Measurements from ENCODE around the gene NPHP1. TPM values are rescaled to one million over a fixed set of nuclear protein-coding genes. Genes with fewer than 3 reads are reported as not detected.
A peak's percentile ranks its signal among the peaks of the same experiment; 100 is the strongest.

Gene NPHP1
- total RNA-seq, 1 experiment from 2014 or later: 2.5 TPM

DNA sequence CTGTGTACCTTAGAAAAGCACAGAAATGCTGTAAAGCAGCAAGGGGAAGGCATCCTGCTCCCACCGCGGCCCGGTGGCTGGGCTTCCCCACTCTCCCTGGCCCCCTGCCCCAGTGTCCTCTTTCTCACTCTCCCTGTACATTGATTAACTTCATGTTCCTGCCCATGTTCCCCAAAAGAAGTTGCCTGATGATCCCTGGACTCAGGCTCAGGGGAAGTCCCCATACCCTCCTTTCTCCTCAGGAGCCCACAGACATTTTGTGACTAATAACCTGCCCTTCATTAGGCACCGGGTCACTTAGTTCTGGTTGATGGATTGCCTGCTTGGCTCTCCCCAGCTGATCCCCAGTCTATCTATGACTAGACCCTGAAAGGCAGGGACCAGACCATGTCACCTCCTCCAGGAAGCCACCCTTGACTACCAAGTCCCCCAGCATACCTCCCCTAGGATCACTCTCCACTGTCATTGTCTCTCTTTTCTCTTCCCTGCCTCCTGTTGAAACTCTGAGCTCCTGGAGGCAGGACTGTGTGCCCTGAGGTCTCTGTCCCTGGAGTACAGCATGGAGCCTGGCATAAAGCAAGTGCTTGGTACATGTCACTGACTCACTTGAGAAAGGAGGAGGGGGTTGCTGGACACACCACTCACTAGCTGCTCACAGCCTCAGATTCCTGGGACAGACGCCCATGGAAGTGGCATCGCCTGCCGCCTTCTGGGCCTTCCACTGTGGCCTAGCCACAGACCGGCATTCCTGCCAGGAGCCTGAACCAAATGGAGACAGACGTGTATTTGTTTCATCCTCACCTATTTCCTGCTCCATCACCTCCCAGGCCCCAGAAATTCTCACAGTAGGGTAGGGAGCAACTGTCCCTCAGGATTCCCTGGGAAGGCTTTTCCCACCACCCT lies 102.7 kb downstream of the NPHP1 start:
- CTCF ChIA-PET: no interaction called here
- Mint-ChIP-seq H3K27ac (peak overlapping the region; percentile 37), H3K27me3 (ENCODE audit: low read depth) (no peaks in the 10 kb centered on the region)

DNA sequence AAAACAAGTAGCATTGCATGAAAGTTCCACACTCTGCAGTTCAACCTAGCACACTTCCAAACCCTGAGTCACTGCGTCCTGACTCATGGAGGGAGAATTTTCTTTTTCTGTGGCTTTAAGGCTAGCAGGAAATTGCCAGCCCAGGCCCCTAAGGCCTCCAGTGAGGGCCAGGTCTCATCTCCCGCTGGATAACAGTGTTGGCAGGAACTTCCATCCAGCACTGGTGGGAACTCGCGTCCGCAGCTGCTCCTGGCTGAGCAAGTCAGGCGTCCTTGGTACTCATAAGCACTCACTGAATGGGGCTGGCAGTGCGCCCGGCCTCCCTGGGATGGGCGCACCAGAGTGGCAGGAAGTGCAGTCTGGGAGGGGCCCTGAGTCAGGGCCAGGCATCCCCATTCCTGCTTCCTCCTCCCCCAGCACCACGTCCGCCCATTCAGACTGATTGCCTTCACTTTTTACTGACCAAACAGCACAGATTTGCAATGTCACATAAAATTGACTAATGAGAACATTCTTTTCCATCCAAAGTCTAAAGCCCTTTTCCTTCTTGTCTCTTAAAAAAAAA lies 103.5 kb downstream of the NPHP1 start:
- Mint-ChIP-seq H3K27ac (no peak overlapping the region), H3K27me3 (ENCODE audit: low read depth) (no peaks in the 10 kb centered on the region), H3K36me3 (no peaks in the 10 kb centered on the region), H3K4me3 (no peak overlapping the region), H3K4me1 (peaks cover 3% of the 10 kb centered on the region), H3K9me3 (peaks cover 6% of the 10 kb centered on the region)
- DNase-seq (ENCODE audit: low spot score): no peak
- peak; percentile 79 for ATAC-seq
- ChIA-PET POLR2A (no interaction called here), CTCF (no interaction called here)
- TF ChIP-seq, protein P1, sequence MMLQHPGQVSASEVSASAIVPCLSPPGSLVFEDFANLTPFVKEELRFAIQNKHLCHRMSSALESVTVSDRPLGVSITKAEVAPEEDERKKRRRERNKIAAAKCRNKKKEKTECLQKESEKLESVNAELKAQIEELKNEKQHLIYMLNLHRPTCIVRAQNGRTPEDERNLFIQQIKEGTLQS (CRISPR knock-in tag; conservative IDR thresholded peaks at IDR 0.05): no peak
- TF ChIP-seq, protein P2, sequence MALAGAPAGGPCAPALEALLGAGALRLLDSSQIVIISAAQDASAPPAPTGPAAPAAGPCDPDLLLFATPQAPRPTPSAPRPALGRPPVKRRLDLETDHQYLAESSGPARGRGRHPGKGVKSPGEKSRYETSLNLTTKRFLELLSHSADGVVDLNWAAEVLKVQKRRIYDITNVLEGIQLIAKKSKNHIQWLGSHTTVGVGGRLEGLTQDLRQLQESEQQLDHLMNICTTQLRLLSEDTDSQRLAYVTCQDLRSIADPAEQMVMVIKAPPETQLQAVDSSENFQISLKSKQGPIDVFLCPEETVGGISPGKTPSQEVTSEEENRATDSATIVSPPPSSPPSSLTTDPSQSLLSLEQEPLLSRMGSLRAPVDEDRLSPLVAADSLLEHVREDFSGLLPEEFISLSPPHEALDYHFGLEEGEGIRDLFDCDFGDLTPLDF (CRISPR knock-in tag; IDR thresholded peaks at IDR 0.05): no peak
- TF ChIP-seq ZNF671 (CRISPR knock-in tag; IDR thresholded peaks at IDR 0.05) (no peak), JAZF1 (CRISPR knock-in tag; IDR thresholded peaks at IDR 0.05) (no peak), SMAD4 (CRISPR knock-in tag; IDR thresholded peaks at IDR 0.05) (no peak), CREM (CRISPR knock-in tag; IDR thresholded peaks at IDR 0.05) (no peak)
- TF ChIP-seq, protein P3, sequence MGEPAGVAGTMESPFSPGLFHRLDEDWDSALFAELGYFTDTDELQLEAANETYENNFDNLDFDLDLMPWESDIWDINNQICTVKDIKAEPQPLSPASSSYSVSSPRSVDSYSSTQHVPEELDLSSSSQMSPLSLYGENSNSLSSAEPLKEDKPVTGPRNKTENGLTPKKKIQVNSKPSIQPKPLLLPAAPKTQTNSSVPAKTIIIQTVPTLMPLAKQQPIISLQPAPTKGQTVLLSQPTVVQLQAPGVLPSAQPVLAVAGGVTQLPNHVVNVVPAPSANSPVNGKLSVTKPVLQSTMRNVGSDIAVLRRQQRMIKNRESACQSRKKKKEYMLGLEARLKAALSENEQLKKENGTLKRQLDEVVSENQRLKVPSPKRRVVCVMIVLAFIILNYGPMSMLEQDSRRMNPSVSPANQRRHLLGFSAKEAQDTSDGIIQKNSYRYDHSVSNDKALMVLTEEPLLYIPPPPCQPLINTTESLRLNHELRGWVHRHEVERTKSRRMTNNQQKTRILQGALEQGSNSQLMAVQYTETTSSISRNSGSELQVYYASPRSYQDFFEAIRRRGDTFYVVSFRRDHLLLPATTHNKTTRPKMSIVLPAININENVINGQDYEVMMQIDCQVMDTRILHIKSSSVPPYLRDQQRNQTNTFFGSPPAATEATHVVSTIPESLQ (CRISPR knock-in tag; IDR thresholded peaks at IDR 0.05): no peak
- TF ChIP-seq, protein P4, sequence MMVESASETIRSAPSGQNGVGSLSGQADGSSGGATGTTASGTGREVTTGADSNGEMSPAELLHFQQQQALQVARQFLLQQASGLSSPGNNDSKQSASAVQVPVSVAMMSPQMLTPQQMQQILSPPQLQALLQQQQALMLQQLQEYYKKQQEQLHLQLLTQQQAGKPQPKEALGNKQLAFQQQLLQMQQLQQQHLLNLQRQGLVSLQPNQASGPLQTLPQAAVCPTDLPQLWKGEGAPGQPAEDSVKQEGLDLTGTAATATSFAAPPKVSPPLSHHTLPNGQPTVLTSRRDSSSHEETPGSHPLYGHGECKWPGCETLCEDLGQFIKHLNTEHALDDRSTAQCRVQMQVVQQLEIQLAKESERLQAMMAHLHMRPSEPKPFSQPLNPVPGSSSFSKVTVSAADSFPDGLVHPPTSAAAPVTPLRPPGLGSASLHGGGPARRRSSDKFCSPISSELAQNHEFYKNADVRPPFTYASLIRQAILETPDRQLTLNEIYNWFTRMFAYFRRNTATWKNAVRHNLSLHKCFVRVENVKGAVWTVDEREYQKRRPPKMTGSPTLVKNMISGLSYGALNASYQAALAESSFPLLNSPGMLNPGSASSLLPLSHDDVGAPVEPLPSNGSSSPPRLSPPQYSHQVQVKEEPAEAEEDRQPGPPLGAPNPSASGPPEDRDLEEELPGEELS (CRISPR knock-in tag; IDR thresholded peaks at IDR 0.05): no peak

More for the DNA sequence above, 102.7 kb downstream of the NPHP1 start:
- ATAC-seq (no peak), DNase-seq (ENCODE audit: low spot score) (no peak)
- POLR2A ChIA-PET: no interaction called here
- H3K4me1 Mint-ChIP-seq: peaks cover 3% of the 10 kb centered on the region
- H3K4me3 Mint-ChIP-seq: no peak overlapping the region
- H3K9me3 Mint-ChIP-seq: peaks cover 6% of the 10 kb centered on the region
- 0 out of 2 replicates have a peak, but pooled peaks cover 3% of the 10 kb centered on the region for H3K36me3 Mint-ChIP-seq
- TF ChIP-seq ZNF317 (CRISPR knock-in tag; IDR thresholded peaks at IDR 0.05; ENCODE audit: borderline replicate concordance, low read depth): no peak
- TF ChIP-seq, protein P5, sequence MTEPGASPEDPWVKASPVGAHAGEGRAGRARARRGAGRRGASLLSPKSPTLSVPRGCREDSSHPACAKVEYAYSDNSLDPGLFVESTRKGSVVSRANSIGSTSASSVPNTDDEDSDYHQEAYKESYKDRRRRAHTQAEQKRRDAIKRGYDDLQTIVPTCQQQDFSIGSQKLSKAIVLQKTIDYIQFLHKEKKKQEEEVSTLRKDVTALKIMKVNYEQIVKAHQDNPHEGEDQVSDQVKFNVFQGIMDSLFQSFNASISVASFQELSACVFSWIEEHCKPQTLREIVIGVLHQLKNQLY (CRISPR knock-in tag; IDR thresholded peaks at IDR 0.05): no peak
- TF ChIP-seq ZNF121 (CRISPR knock-in tag; IDR thresholded peaks at IDR 0.05): no peak
- TF ChIP-seq ZNF425 (CRISPR knock-in tag; conservative IDR thresholded peaks at IDR 0.05): no peak
- no peak for TF ChIP-seq ZBTB43 (CRISPR knock-in tag; IDR thresholded peaks at IDR 0.05)
- TF ChIP-seq NR2C2 (CRISPR knock-in tag; IDR thresholded peaks at IDR 0.05): no peak
- TF ChIP-seq ZNF396 (CRISPR knock-in tag; IDR thresholded peaks at IDR 0.05; ENCODE audit: borderline replicate concordance): no peak
- TF ChIP-seq CREB1 (CRISPR knock-in tag; IDR thresholded peaks at IDR 0.05): no peak
- TF ChIP-seq CDX4 (CRISPR knock-in tag; IDR thresholded peaks at IDR 0.05; ENCODE audit: borderline replicate concordance): no peak
- no peak for TF ChIP-seq FOXK1 (CRISPR knock-in tag; IDR thresholded peaks at IDR 0.05)
- TF ChIP-seq CBFB (CRISPR knock-in tag; IDR thresholded peaks at IDR 0.05; ENCODE audit: low read depth): no peak
- TF ChIP-seq NFATC4 (CRISPR knock-in tag; IDR thresholded peaks at IDR 0.05): no peak
- TF ChIP-seq MYBL2 (CRISPR knock-in tag; IDR thresholded peaks at IDR 0.05): no peak
- TF ChIP-seq MXD4 (CRISPR knock-in tag; IDR thresholded peaks at IDR 0.05; ENCODE audit: borderline replicate concordance): no peak
- TF ChIP-seq GRHL2 (CRISPR knock-in tag; IDR thresholded peaks at IDR 0.05; ENCODE audit: insufficient replicate concordance, severe bottlenecking): no peak
- TF ChIP-seq, protein P1 (CRISPR knock-in tag; conservative IDR thresholded peaks at IDR 0.05): no peak
- no peak for TF ChIP-seq ZNF138 (CRISPR knock-in tag; conservative IDR thresholded peaks at IDR 0.05)
